DND-41 (cell line): ENCODE results near the gene B3GALT6.
A peak's percentile ranks its signal among the peaks of the same experiment; 100 is the strongest.

Experiments
- ATAC-seq: fragments of 200-7000 bp; cut with Tn5 transposase; 3 replicates; pipeline ENCODE4 v1.9.1; 2021; ENCODE audit warnings: low read depth; ENCODE audit not compliant: insufficient read depth
- DNase-seq: peaks from one replicate; pipeline ENCODE4 v3.0.0-alpha.2; 2020
- H2AFZ ChIP-seq: 2 replicates; pipeline ENCODE4 v1.6.0; 2012; ENCODE audit warnings: low read depth, low read length
- H3K27ac ChIP-seq: 2 replicates; pipeline ENCODE4 v1.5.1; 2012; ENCODE audit warnings: low read length, inconsistent platforms
- H3K27me3 ChIP-seq: fragments of 200-600 bp; sonication (generic); 2 replicates; pipeline ENCODE4 v1.6.0; 2012; ENCODE audit warnings: low read length, mild to moderate bottlenecking, inconsistent platforms; ENCODE audit not compliant: insufficient read depth, poor library complexity
- H3K36me3 ChIP-seq: 2 replicates; pipeline ENCODE4 v1.5.1; 2012; ENCODE audit warnings: low read length, inconsistent platforms; ENCODE audit not compliant: insufficient read depth
- H3K4me1 ChIP-seq: 2 replicates; pipeline ENCODE4 v1.5.1; 2012; ENCODE audit warnings: mild to moderate bottlenecking, low read length; ENCODE audit not compliant: insufficient read depth
- H3K4me2 ChIP-seq: 2 replicates; pipeline ENCODE4 v1.6.0; 2012; ENCODE audit warnings: mild to moderate bottlenecking, moderate library complexity, low read length, inconsistent platforms; ENCODE audit not compliant: insufficient read depth
- H3K4me3 ChIP-seq, 2 experiments: fragments of 200-600 bp in 1 of 2; shearing (Covaris generic) in 1 of 2; 2 replicates each; pipeline ENCODE4 v1.5.1; 2012 to 2016; ENCODE audit warnings: inconsistent platforms in 2 of 2, low read length in 2 of 2, mild to moderate bottlenecking in 2 of 2, low read depth in 1 of 2, moderate library complexity in 1 of 2
- H3K79me2 ChIP-seq: 2 replicates; pipeline ENCODE4 v1.6.0; 2012; ENCODE audit warnings: low read length, inconsistent platforms; ENCODE audit not compliant: insufficient read depth
- H3K9ac ChIP-seq: 2 replicates; pipeline ENCODE4 v1.6.0; 2012; ENCODE audit warnings: low read depth, mild to moderate bottlenecking, inconsistent platforms, low read length, moderate library complexity
- H3K9me3 ChIP-seq: 2 replicates; pipeline ENCODE4 v1.5.1; 2012; ENCODE audit warnings: low read length, moderate library complexity, mild to moderate bottlenecking, inconsistent platforms; ENCODE audit not compliant: insufficient read depth, severe bottlenecking
- H4K20me1 ChIP-seq: 2 replicates; pipeline ENCODE4 v1.6.0; 2012; ENCODE audit warnings: low read length; ENCODE audit not compliant: insufficient read depth
- EZH2 ChIP-seq: IDR thresholded peaks from 3 replicates; pipeline ENCODE4 v1.6.1; 2012; ENCODE audit warnings: borderline replicate concordance, low read depth, mild to moderate bottlenecking, moderate library complexity, low read length, inconsistent platforms; ENCODE audit not compliant: severe bottlenecking
- TF ChIP-seq, protein P1 (sequence below): IDR thresholded peaks from 2 replicates; pipeline ENCODE4 v1.5.1; 2012; ENCODE audit warnings: borderline replicate concordance, low read length, moderate library complexity, mild to moderate bottlenecking; ENCODE audit not compliant: poor library complexity, severe bottlenecking; ENCODE audit errors: extremely low read depth

B3GALT6 gene

DNA sequence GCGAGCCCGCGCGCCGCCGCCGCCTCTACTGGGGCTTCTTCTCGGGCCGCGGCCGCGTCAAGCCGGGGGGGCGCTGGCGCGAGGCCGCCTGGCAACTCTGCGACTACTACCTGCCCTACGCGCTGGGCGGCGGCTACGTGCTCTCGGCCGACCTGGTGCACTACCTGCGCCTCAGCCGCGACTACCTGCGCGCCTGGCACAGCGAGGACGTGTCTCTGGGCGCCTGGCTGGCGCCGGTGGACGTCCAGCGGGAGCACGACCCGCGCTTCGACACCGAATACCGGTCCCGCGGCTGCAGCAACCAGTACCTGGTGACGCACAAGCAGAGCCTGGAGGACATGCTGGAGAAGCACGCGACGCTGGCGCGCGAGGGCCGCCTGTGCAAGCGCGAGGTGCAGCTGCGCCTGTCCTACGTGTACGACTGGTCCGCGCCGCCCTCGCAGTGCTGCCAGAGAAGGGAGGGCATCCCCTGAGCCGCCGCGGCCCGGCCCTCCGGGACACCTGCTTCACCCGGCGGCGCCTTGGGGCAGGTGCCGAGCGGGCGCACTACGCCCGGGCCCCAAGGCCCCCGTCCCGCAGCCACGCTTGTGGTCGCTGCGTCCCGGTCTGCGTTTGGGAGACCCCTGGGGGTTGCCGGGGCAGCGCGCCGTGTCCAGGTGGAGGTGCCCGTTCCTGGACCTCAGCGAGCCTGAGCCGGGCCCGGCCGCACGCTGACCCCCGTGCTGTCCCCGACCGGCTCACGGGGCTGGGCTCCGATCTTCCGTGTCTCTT is 944 bp downstream of the B3GALT6 start:
- H3K4me1 ChIP-seq, result peaks cover 39% of the 10 kb centered on the region
- TF ChIP-seq, protein P1, sequence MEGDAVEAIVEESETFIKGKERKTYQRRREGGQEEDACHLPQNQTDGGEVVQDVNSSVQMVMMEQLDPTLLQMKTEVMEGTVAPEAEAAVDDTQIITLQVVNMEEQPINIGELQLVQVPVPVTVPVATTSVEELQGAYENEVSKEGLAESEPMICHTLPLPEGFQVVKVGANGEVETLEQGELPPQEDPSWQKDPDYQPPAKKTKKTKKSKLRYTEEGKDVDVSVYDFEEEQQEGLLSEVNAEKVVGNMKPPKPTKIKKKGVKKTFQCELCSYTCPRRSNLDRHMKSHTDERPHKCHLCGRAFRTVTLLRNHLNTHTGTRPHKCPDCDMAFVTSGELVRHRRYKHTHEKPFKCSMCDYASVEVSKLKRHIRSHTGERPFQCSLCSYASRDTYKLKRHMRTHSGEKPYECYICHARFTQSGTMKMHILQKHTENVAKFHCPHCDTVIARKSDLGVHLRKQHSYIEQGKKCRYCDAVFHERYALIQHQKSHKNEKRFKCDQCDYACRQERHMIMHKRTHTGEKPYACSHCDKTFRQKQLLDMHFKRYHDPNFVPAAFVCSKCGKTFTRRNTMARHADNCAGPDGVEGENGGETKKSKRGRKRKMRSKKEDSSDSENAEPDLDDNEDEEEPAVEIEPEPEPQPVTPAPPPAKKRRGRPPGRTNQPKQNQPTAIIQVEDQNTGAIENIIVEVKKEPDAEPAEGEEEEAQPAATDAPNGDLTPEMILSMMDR, result no peak
- no peak for TF ChIP-seq EZH2
- H3K36me3 ChIP-seq, result peaks cover 53% of the 10 kb centered on the region
- H3K79me2 ChIP-seq, result peaks cover 67% of the 10 kb centered on the region
- H3K9ac ChIP-seq, result peak overlapping the region; percentile 83
- H3K4me3 ChIP-seq, result peak overlapping the region; percentile 34 to 95; a peak in 3 of 4 replicates
- no peak for ATAC-seq
- no peak for DNase-seq
- H3K27ac ChIP-seq, result peak overlapping the region; percentile 87
- no peaks in the 10 kb centered on the region for H3K27me3 ChIP-seq
- no peaks in the 10 kb centered on the region for H3K9me3 ChIP-seq
- H4K20me1 ChIP-seq, result peaks cover 60% of the 10 kb centered on the region
- H3K4me2 ChIP-seq, result peak overlapping the region; percentile 99
- peak overlapping the region; percentile 79; the same call in 1 of the 2 replicates for H2AFZ ChIP-seq

DNA sequence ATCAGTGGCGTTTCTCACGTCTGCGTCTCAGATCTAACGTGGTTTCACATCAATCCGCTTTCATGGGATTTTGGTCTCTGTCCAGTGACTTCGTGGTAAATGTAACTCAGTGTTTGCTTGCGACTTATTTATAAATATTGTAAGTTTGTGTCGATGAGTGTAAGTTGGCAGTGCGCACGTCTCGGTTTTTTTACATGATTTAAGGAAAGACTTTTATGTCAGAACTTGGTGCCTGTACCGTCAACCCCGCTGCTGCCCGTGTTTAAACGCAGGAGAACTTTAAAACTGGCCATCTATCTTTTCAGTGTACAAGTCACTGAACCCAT is 1.5 kb downstream of the B3GALT6 start:
- Histone ChIP-seq H3K27ac (no peak overlapping the region), H2AFZ (no peak overlapping the region), H3K27me3 (no peaks in the 10 kb centered on the region), H3K9ac (peak overlapping the region; percentile 83), H3K9me3 (no peaks in the 10 kb centered on the region), H3K4me3 (peak overlapping the region in 1 of 2 experiments; percentile 95; a peak in 3 of 4 replicates), H4K20me1 (peaks cover 60% of the 10 kb centered on the region), H3K4me2 (peak overlapping the region; percentile 99), H3K79me2 (peaks cover 61% of the 10 kb centered on the region), H3K4me1 (peaks cover 39% of the 10 kb centered on the region), H3K36me3 (peaks cover 48% of the 10 kb centered on the region)
- ATAC-seq (no peak), DNase-seq (no peak)
- TF ChIP-seq EZH2, result no peak
- TF ChIP-seq, protein P1, result no peak

DNA sequence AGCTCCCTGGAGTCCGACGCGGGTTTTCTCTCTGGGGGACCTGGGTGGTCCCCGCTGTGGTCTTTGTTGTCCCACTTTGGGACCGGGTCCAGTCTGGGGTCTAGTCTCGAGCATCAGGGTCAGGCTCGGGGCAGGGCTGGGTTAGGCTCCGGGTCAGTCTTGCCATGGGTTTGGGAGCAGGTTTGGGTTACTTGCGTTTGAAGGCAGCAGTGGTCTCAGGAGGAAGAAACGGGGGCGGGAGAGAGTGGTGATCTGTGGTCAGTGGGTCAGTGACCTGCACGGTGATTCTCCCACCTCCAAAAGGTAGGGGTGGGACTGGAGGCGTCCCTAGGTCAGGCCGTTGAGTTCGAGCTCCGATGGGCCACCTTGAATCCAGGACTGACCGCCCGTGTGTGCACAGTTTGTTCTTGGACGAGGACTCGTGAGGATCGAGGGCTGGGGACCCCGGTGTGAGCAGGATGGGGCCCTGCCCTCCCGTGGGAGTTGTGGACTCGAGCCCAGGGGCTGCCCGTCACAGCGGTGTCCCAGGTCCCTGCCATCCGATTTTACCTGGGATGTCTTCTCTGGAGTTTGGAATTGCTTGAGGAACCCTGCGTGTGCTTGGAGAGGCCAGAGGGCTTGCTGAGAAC is 2.3 kb downstream of the B3GALT6 start:
- ATAC-seq, result no peak
- no peak overlapping the region for H2AFZ ChIP-seq
- DNase-seq, result no peak
- peaks cover 39% of the 10 kb centered on the region for H3K4me1 ChIP-seq
- H3K9me3 ChIP-seq, result no peaks in the 10 kb centered on the region
- peaks cover 54% of the 10 kb centered on the region for H3K79me2 ChIP-seq
- H3K4me3 ChIP-seq, result 0 out of 4 replicates have a peak overlapping the region, but pooled peaks of 1 of the 2 experiments have one; percentile 95
- H3K27me3 ChIP-seq, result no peaks in the 10 kb centered on the region
- peak overlapping the region; percentile 99 for H3K4me2 ChIP-seq
- H3K27ac ChIP-seq, result no peak overlapping the region
- no peak for TF ChIP-seq EZH2
- TF ChIP-seq, protein P1, result no peak
- H4K20me1 ChIP-seq, result peaks cover 52% of the 10 kb centered on the region
- H3K9ac ChIP-seq, result peak overlapping the region; percentile 83
- H3K36me3 ChIP-seq, result peaks cover 40% of the 10 kb centered on the region
